Endodermal cell (in vitro differentiated cells): ENCODE measurements around the gene EDNRA. TPM values are rescaled to one million over a fixed set of nuclear protein-coding genes. Genes with fewer than 3 reads are reported as not detected.

Experiments
- DNase-seq: peaks from one replicate; pipeline ENCODE4 v3.0.0-alpha.2; 2017
- H3K27ac ChIP-seq: 2 replicates; pipeline ENCODE4 v1.5.1; 2013; ENCODE audit warnings: mild to moderate bottlenecking, low read depth, low read length, moderate library complexity
- H3K27me3 ChIP-seq: 2 replicates; pipeline ENCODE4 v1.6.1; 2013; ENCODE audit warnings: mild to moderate bottlenecking, low read length, moderate library complexity; ENCODE audit not compliant: insufficient read depth, control insufficient read depth, poor library complexity, severe bottlenecking
- H3K36me3 ChIP-seq: 2 replicates; pipeline ENCODE4 v1.7.0; 2013; ENCODE audit warnings: mild to moderate bottlenecking, low read length, moderate library complexity; ENCODE audit not compliant: control insufficient read depth, insufficient read depth
- H3K4me1 ChIP-seq: one replicate; pipeline ENCODE4 v1.7.0; 2013; ENCODE audit warnings: low read length; ENCODE audit not compliant: control insufficient read depth, insufficient read depth
- H3K4me3 ChIP-seq: 2 replicates; pipeline ENCODE4 v1.5.1; 2013; ENCODE audit warnings: mild to moderate bottlenecking, low read length, moderate library complexity
- H3K9ac ChIP-seq: 2 replicates; pipeline ENCODE4 v1.6.1; 2013; ENCODE audit warnings: mild to moderate bottlenecking, low read length, moderate library complexity; ENCODE audit not compliant: poor library complexity, severe bottlenecking; ENCODE audit errors: extremely low read depth
- H3K9me3 ChIP-seq: 2 replicates; pipeline ENCODE4 v1.6.1; 2013; ENCODE audit warnings: mild to moderate bottlenecking, low read length, moderate library complexity; ENCODE audit not compliant: control insufficient read depth
- H3K27ac Mint-ChIP-seq: 2 replicates; pipeline ENCODE4 v1.8.0; 2020; ENCODE audit warnings: mixed read lengths
- H3K27me3 Mint-ChIP-seq: 2 replicates; pipeline ENCODE4 v1.8.0; 2021; ENCODE audit warnings: mild to moderate bottlenecking, mixed read lengths; ENCODE audit not compliant: insufficient read depth
- H3K36me3 Mint-ChIP-seq: 2 replicates; pipeline ENCODE4 v1.8.0; 2020; ENCODE audit warnings: low read depth, mixed read lengths
- H3K4me1 Mint-ChIP-seq: 2 replicates; pipeline ENCODE4 v1.8.0; 2020; ENCODE audit warnings: mixed read lengths
- H3K4me3 Mint-ChIP-seq: 2 replicates; pipeline ENCODE4 v1.8.0; 2020; ENCODE audit warnings: mild to moderate bottlenecking, moderate library complexity, mixed read lengths
- H3K9me3 Mint-ChIP-seq: 2 replicates; pipeline ENCODE4 v1.8.0; 2020; ENCODE audit warnings: mild to moderate bottlenecking, mixed read lengths
- WGBS, 2 experiments: methylation state at CpG; one replicate each; pipeline versions ENCODE4 v1.1.5 to v1.1.7; 2013; ENCODE audit warnings: missing lambda C conversion rate in 2 of 2, mixed read lengths in 1 of 2; ENCODE audit not compliant: insufficient coverage in 1 of 2, insufficient read length in 1 of 2; 5-methylcytosine and 5-hydroxymethylcytosine counted together
- total RNA-seq, 2 donors: library from RNA; stranded (reverse); fragmentation: NEBNext Ultra II Directional in 1 of 2; extraction: Animal tissue kit (Norgen Biotek cat#: 25700) in 1 of 2; gene quantifications; 2 replicates in 1 of 2; 3 replicates in 1 of 2; pipeline ENCODE4 v1.2.1, GENCODE V29; 2021
- TF ChIP-seq, protein P1 (sequence below): fragments of 200-600 bp; sonication (generic); conservative IDR thresholded peaks from 2 replicates; pipeline ENCODE4 v1.5.0; 2021; ENCODE audit warnings: antibody characterized with exemption, mild to moderate bottlenecking

EDNRA gene
- total RNA-seq, 2 donors from 2014 or later = 11.5 to 13.2 TPM

DNA sequence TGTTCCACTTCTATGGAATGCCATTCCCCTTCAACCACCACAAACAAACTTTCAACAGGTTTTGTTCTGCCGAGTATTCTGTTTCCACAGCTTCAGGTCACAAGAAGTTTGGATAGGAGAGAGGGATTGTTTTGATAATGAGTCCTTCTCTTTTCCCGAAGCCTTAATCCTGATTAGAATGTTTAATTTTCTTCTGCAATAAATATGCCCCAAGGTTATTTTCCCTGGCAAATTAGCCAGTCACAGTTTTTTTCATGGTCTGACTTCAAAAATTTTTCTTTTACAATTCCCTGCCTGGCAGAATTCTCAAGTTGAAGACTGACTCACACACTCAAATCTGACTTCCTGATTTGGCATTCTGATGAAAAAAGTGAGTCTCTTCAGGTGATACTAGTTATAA, 33.1 kb upstream of the EDNRA start:
- H3K4me3 Mint-ChIP-seq = no peak overlapping the region
- peaks cover 4% of the 10 kb centered on the region for H3K4me1 Mint-ChIP-seq
- Histone ChIP-seq H3K27ac (no peak overlapping the region), H3K9me3 (no peaks in the 10 kb centered on the region), H3K27me3 (no peaks in the 10 kb centered on the region), H3K36me3 (no peaks in the 10 kb centered on the region), H3K9ac (no peak overlapping the region), H3K4me3 (no peak overlapping the region), H3K4me1 (no peaks in the 10 kb centered on the region)
- no peaks in the 10 kb centered on the region for H3K27me3 Mint-ChIP-seq
- no peak overlapping the region for H3K27ac Mint-ChIP-seq
- 78 to 83% methylated on average over 2 of the region's 2 CpGs for WGBS, 2 experiments
- H3K9me3 Mint-ChIP-seq = no peaks in the 10 kb centered on the region
- no peaks in the 10 kb centered on the region for H3K36me3 Mint-ChIP-seq
- TF ChIP-seq, protein P1, sequence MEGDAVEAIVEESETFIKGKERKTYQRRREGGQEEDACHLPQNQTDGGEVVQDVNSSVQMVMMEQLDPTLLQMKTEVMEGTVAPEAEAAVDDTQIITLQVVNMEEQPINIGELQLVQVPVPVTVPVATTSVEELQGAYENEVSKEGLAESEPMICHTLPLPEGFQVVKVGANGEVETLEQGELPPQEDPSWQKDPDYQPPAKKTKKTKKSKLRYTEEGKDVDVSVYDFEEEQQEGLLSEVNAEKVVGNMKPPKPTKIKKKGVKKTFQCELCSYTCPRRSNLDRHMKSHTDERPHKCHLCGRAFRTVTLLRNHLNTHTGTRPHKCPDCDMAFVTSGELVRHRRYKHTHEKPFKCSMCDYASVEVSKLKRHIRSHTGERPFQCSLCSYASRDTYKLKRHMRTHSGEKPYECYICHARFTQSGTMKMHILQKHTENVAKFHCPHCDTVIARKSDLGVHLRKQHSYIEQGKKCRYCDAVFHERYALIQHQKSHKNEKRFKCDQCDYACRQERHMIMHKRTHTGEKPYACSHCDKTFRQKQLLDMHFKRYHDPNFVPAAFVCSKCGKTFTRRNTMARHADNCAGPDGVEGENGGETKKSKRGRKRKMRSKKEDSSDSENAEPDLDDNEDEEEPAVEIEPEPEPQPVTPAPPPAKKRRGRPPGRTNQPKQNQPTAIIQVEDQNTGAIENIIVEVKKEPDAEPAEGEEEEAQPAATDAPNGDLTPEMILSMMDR = no peak
- no peak for DNase-seq

DNA sequence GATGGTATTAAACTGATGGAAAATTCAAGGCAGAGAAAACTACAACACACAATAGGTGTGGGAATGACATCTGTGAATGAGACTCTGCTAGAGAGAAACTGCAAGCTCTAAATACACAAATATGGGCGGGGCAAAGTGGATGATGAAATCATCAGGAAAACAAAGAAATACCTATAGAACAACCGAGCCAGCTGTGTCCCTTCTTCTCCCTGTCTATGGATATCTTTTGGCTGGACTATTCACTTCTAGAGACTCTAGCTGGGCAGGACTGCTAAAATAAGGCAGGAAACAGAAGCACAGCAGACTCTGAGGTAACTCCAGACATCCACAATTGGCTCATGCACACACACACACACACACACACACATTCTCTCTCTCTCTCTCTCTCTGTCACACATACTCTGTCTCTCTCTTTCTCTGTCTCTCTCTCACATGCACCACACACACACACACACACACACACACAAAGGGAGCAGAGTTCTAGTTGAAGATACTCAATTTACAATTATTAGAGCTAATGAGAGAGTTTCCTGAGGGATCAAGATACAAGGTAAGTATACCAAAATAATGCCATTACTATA, 27.2 kb upstream of the EDNRA start:
- H3K27ac ChIP-seq = no peak overlapping the region
- H3K4me1 ChIP-seq = no peaks in the 10 kb centered on the region
- Mint-ChIP-seq H3K9me3 (no peaks in the 10 kb centered on the region), H3K4me3 (no peak overlapping the region), H3K27ac (no peak overlapping the region), H3K36me3 (no peaks in the 10 kb centered on the region), H3K4me1 (no peaks in the 10 kb centered on the region), H3K27me3 (no peaks in the 10 kb centered on the region)
- no peak for DNase-seq
- no peaks in the 10 kb centered on the region for H3K9me3 ChIP-seq
- no peaks in the 10 kb centered on the region for H3K36me3 ChIP-seq
- TF ChIP-seq, protein P1 = no peak
- WGBS, 2 experiments = 75 to 89% methylated on average over 1 to 2 of the region's 2 CpGs
- H3K27me3 ChIP-seq = no peaks in the 10 kb centered on the region
- H3K4me3 ChIP-seq = no peak overlapping the region
- no peak overlapping the region for H3K9ac ChIP-seq

DNA sequence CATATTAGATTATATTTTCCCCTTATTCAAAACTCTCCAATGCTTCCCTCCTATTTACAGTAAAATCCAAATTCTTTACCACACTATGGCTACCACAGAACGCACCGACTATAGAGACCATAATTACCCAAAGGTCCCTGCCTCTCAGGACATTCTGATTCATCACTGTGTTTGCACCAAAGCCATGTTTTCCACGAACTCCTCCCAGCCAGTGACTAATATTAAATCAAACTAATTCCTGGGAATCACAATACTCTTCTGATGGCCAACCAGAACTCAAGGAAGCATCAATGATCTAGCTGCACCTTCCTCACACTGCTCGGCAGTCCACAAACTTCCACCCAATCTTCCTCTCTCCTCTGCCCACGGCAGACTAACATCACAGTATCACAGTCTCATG, 24.2 kb upstream of the EDNRA start:
- no peak overlapping the region for H3K27ac Mint-ChIP-seq
- no peaks in the 10 kb centered on the region for H3K4me1 ChIP-seq
- no peaks in the 10 kb centered on the region for H3K36me3 ChIP-seq
- no peak overlapping the region for H3K9ac ChIP-seq
- no peaks in the 10 kb centered on the region for H3K36me3 Mint-ChIP-seq
- H3K4me3 ChIP-seq = no peak overlapping the region
- no peaks in the 10 kb centered on the region for H3K27me3 ChIP-seq
- H3K9me3 ChIP-seq = no peaks in the 10 kb centered on the region
- H3K4me3 Mint-ChIP-seq = no peak overlapping the region
- H3K9me3 Mint-ChIP-seq = no peaks in the 10 kb centered on the region
- whole genome bisulfite sequencing, 2 experiments = 89 to 92% methylated on average over 5 of the region's 5 CpGs
- H3K27ac ChIP-seq = no peak overlapping the region
- no peaks in the 10 kb centered on the region for H3K27me3 Mint-ChIP-seq
- no peak for DNase-seq
- TF ChIP-seq, protein P1 = no peak
- H3K4me1 Mint-ChIP-seq = no peaks in the 10 kb centered on the region
